ENCODE measurements around the gene ANKMY1.

DNA sequence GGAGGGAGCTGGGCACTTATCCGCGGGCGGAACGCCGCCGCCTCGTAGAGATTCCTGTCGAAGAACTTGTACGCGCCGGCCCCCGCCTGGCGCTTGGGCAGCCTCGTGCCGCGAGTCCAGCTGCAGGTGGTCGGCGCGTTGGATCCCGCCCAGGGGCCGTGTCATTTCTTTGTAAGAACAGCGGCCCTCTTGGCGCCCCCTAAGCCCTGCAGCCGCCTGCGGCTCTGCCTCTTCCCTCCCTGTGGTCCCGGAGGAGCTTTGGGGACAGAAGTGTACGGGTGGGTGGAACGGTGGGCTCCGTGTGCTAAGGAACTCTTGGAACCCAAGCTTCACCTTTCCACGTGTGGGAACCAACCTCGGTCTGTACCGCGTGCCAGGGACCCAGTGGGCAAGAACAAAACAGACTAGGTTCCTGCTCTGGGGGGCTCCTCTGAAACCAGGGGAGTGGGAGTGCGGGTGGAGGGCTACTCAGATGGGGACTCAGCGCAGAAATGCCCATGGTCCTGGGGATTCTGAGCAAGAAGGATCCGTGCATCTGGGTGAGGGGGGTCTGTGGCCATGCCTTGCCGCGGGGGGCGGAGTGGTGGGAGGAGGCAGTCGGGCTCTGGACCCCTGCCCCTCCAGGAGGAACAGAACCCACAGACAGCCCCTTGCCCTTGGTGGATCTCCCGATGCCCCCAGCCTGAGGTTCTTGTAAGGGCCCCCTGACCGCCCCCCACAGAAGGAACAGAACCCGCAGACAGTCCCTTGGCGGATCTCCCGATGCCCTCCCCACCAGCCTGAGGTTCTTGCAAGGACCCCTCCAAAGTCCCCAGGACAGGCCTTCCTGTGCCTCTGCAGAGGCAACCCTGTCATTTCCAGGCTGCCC, 120.9 kb downstream of the ANKMY1 start:
- TF ChIP-seq, protein P1, sequence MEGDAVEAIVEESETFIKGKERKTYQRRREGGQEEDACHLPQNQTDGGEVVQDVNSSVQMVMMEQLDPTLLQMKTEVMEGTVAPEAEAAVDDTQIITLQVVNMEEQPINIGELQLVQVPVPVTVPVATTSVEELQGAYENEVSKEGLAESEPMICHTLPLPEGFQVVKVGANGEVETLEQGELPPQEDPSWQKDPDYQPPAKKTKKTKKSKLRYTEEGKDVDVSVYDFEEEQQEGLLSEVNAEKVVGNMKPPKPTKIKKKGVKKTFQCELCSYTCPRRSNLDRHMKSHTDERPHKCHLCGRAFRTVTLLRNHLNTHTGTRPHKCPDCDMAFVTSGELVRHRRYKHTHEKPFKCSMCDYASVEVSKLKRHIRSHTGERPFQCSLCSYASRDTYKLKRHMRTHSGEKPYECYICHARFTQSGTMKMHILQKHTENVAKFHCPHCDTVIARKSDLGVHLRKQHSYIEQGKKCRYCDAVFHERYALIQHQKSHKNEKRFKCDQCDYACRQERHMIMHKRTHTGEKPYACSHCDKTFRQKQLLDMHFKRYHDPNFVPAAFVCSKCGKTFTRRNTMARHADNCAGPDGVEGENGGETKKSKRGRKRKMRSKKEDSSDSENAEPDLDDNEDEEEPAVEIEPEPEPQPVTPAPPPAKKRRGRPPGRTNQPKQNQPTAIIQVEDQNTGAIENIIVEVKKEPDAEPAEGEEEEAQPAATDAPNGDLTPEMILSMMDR (IDR thresholded peaks at IDR 0.05) = no peak
- no peak for TF ChIP-seq ZFX (IDR thresholded peaks at IDR 0.05; ENCODE audit: borderline replicate concordance)

All from 22Rv1 (cell line).